HG03571 (cell line): Measurements from ENCODE around the gene SAMD10.
"Not testable (repeated sequence)": the region's sequence is repeated elsewhere in the genome, so short reads cannot be mapped to it uniquely, and the experiment has no call there.

Source experiments
- ATAC-seq: cut with Tn5 transposase; IDR thresholded peaks from one replicate; pipeline ENCODE4 v1.9.1; 2021; ENCODE audit not compliant: unreplicated experiment

Gene SAMD10

DNA sequence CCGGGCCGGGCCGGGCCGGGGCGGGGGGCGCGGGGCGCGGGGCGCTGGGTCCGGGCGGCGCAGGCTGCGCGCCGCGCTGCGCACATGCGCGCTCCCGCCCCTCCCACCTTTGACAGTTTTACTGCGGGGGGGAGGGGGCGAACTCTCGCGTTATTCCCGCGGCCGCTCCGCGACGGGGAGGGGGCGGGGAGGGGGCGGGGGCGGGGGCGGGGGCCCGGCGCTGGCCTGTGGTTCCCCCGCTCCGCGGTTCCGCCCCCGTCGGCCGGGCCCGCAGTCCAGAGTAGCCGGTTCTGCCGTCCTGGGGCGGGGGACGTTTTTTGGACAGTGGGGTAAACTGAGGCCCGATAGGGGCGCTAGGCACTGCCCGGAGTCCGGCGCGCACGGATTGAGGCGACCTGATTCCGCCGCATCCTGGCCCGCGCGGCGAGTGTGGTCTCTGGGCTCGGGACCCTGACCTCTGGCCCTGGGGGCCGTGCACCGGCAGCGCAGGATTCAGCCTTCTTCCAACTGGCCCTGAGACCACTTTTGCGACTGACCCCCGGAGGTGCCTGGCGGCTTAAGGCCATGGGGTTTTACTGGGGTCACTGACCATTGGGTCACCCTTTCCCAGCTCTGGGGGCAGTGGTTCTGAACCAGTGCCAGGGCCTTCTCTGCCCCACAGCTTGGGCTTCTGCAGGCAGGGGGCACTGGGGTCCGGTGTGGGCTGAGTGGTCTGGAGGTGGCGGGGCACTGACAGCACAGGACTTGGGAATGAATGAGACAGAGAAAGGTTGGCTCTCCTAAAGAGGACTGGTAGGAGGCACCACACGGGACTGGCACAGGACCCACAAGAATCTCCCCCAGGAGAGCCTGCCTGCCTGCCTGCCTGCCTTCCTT is 9.4 kb downstream of the SAMD10 start, which contains the start of gene ZNF512B:
Gene ZNF512B (minus strand): TSS at position 93 of the 876 bp plus-strand sequence. CDS start 1,980 bp downstream, outside the sequence.
- no peak for ATAC-seq

GRCh38 chr20:63968928-63969760 is 10.3 kb downstream of the SAMD10 start:
- ATAC-seq = no peak

DNA sequence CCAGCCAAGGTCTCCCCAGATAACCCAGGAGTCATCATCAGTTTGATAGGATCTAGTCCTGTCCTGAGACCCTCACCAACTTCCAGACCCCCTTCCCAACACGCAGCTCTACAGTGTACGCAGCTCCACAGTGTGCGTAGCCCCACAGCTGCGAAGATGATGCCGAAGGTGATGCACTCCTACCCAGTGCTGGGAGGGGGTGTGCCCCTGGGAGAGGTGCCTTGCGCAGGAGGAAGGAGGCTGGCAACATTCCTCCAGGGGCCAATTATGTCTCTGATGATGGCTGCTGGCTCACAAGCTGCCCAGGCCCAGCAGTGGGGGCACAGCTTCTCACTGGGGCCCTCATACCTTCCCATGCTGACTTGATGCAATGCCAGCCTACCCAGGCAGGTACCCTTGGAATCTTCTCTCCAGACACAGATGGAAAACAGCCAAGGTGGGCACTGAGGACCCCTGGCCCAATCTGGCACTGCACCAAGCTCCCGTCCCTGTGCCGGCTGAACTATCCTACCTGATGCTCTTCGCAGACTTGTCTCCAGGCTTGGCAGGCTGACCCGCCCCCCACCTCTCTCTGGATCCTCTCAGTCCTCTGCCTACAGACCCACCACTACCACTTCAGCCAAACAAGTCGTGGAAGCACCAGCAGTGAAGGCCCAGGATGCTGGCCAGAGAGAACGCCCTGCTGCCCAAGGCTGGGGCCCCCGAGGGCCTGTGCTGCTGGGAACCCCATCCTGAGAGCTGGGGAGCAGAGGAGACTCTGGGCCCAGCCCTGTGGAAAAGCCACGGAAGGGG is 11.1 kb downstream of the SAMD10 start:
- ATAC-seq = no peak

GRCh38 chr20:63967330-63968135 is 11.9 kb downstream of the SAMD10 start:
- ATAC-seq = no peak

- ATAC-seq = no peak
These were observed 12.5 kb downstream of the SAMD10 start for GRCh38 chr20:63966944-63967322.

- no peak for ATAC-seq
These were observed 13.1 kb downstream of the SAMD10 start for GRCh38 chr20:63966172-63966943.

GRCh38 chr20:63964412-63964811 is 15.0 kb downstream of the SAMD10 start:
- no peak for ATAC-seq

DNA sequence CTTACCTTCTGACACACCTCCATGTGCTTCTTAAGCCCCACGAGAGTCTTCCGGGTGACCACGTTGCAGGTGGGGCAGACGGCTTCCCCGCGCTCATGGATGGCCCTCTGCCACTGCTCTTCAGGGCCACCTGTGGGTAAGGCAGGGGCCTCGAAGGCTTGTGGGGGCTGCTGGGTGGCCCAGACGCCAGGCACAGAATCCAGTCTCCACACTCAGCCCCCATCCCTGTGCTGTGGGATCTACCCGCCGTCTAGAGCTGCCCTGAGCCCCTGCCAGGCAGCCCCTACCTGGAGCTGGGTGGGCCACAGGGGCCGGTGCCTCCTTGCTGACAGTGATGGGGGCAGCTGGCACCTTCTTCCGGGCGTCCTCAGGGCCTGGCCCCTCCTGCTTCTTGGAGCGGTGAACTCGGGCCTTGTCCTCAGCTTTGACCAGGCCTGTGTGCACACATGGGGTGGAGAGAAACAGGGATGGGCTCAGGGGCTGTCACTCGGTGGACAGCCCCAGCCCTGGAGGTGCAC is 15.6 kb downstream of the SAMD10 start:
- no peak for ATAC-seq

DNA sequence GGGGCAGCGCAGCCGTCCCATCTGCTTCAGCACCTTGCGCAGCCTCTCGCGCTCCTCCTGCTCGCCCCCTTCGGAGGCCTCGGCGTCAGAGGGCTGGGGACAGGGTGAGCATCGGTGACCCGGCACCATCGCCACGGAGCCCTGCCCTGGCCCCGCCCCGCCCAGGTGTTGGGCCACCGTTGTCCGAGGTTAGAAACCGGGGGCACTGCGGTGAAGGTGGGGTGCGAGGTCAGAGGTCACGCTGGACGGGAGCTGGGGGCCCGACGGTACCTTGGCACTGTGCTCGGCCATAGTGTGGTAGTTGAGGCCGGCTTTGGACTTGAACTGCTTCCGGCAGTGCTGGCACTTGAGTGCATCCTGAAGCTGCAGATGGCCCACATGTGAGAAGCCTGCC is 16.1 kb downstream of the SAMD10 start:
- no peak for ATAC-seq

DNA sequence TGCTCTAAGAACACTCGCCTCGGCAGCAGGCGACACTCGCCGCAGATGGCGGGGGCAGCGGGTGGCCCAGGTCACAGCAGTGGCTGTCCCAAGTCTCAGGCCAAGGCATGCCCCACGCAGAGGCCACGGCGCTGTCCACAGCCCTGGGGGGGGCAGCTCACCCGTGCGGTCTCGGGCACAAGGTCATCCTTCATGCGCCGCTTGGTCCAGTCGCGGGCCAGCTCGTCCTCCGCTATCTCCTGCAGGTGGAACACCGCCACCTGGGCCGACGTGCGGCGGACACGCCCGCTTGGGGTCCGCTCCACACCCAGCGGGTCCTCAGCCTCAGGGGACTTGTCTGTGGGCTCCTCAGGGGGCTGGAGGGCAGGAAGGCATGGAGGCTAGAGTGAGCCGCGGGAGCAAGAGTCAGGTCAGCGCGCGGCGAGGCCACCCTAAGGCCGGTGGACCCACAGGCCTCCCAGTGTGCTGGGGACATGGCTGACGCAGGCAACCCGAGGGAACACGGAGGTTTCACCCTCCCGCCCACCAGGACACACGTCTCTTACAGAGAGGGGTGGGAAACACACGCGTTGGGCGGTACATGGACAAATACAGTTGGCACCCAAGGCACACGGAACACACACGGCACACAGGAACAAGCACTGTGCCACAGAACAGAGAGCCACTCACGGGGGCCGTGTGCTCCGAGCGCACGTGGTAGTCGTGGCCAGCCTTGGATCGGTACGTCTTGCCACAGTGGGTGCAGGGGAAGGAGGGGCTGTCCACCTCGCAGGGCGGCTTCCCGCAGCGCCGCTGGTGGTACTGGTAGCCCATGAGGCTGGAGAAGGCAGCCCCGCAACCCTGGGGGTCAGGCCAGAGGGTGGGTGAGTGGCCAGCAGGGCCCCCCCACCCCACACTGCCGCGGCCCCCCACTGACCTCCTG is 16.8 kb downstream of the SAMD10 start:
- no peak for ATAC-seq

GRCh38 chr20:63961664-63962425 is 17.6 kb downstream of the SAMD10 start:
- ATAC-seq = no peak

DNA sequence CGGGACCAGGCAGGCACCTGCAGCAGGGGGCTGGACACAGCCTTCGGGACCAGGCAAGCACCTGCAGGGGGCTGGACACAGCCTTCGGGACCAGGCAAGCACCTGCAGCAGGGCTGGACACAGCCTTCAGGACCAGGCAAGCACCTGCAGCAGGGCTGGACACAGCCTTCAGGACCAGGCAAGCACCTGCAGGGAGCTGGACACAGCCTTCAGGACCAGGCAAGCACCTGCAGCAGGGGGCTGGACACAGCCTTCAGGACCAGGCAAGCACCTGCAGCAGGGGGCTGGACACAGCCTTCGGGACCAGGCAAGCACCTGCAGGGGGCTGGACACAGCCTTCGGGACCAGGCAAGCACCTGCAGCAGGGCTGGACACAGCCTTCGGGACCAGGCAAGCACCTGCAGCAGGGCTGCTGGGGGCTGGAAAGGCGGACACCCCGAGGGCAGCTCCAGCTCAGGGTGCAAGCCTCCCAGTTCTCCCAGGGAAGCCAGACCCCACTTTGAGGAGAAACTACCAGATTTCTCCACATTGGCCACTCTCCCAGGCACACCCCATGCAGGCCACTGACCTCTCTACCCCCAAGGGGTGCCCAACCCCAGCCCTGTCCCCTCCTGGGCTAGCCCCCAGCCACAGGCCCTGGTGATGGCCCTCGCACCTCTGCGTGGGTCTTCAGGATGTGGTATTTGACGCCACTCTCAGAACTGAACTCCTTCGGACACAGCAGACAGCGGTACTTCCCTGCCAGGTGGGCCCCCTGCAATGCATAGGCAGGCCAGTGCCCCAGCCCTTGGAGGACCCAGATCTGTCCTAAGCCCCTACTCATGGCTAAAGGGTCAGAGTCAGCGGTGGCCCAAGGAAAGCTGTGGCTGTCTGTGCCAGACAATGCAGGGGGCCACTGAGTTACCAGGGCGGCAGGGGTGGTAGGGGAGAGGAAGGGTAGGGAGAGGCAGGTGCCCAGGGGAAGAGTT is 18.5 kb downstream of the SAMD10 start:
- not testable (repeated sequence) for ATAC-seq

DNA sequence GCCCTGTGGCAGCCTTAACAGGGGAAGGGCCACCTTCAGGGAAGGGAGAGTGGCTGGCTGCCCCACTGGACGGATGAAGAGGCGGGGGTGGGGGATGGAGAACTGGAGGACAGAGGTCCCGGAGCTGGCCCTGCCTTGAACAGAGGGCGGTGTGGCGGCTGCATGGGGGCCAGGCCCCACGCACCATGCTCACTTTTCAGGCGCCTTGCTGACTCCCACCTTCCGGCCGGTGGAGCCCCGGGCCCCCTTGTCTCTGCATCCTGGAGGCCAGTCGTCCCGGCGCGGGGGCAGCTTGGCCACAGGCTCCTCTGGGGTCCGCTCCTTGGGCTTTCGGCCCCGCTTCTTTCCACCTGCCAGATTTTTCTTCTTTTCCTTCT is 19.8 kb downstream of the SAMD10 start:
- ATAC-seq = no peak

- ATAC-seq = no peak
These were observed 20.3 kb downstream of the SAMD10 start for GRCh38 chr20:63958964-63959698.

DNA sequence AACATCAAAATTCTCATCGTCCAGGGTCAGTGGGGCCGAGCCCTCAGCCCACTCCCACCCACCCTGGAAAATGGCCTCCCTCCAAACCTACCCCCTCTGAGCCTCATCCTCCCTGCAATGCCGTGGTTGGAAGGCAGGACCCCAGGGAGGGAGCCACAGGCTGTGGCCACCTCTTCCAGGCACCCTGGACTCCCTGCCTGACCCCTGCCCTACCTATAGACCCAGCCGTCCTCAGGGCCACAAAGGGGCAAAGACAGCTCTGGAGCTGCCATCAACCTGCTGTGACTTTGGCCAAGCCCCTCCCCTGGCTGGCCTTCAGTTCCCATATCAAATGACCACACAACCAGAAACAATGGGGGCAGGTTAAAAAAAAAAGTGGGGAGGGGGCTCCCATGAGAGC is 21.0 kb downstream of the SAMD10 start:
- ATAC-seq = no peak
